GM23338 (cell line): ENCODE results near the gene NELFE. TPM values are rescaled to one million over a fixed set of nuclear protein-coding genes. Genes with fewer than 3 reads are reported as not detected.
"Not testable (repeated sequence)": the region's sequence is repeated elsewhere in the genome, so short reads cannot be mapped to it uniquely, and the experiment has no call there.

Experiments
- ATAC-seq: fragments of 200-7000 bp; cut with Tn5 transposase; 3 replicates; pipeline ENCODE4 v1.9.1; 2020
- DNase-seq: peaks from one replicate; pipeline ENCODE4 v3.0.0-alpha.2; 2015; ENCODE audit warnings: low spot score
- H2AFZ ChIP-seq: fragments of 200-600 bp; sonication (generic); 2 replicates; pipeline ENCODE4 v1.8.0; 2016; ENCODE audit warnings: antibody characterized with exemption, mild to moderate bottlenecking, moderate library complexity
- H3F3A ChIP-seq: fragments of 200-600 bp; sonication (generic); replicated peaks from 2 replicates; pipeline ENCODE4 v1.8.0; 2017; ENCODE audit warnings: antibody characterized with exemption, mixed run types, low read depth
- H3K27ac ChIP-seq: fragments of 200-600 bp; sonication (generic); 2 replicates; pipeline ENCODE4 v1.6.1; 2016; ENCODE audit warnings: low read depth
- H3K27me3 ChIP-seq: fragments of 200-600 bp; sonication (generic); 2 replicates; pipeline ENCODE4 v1.8.0; 2016; ENCODE audit warnings: mild to moderate bottlenecking, mixed run types, moderate library complexity; ENCODE audit not compliant: insufficient read depth
- H3K36me3 ChIP-seq: fragments of 200-600 bp; sonication (generic); 2 replicates; pipeline ENCODE4 v1.8.0; 2016; ENCODE audit warnings: mild to moderate bottlenecking; ENCODE audit not compliant: insufficient read depth
- H3K4me1 ChIP-seq: fragments of 200-600 bp; sonication (generic); 2 replicates; pipeline ENCODE4 v1.8.0; 2016; ENCODE audit warnings: mild to moderate bottlenecking, moderate library complexity; ENCODE audit not compliant: insufficient read depth
- H3K4me2 ChIP-seq: fragments of 200-600 bp; sonication (generic); 2 replicates; pipeline ENCODE4 v1.7.1; 2017; ENCODE audit warnings: mixed run types
- H3K4me3 ChIP-seq: fragments of 200-600 bp; sonication (generic); 2 replicates; pipeline ENCODE4 v1.6.1; 2016; ENCODE audit warnings: mixed run types
- H3K79me2 ChIP-seq: fragments of 200-600 bp; sonication (generic); replicated peaks from 2 replicates; pipeline ENCODE4 v1.8.0; 2017; ENCODE audit warnings: mild to moderate bottlenecking; ENCODE audit not compliant: insufficient read depth
- H3K9me2 ChIP-seq: fragments of 200-600 bp; sonication (generic); 2 replicates; pipeline ENCODE4 v1.8.0; 2017; ENCODE audit not compliant: insufficient read depth
- H4K20me1 ChIP-seq: fragments of 200-600 bp; sonication (generic); replicated peaks from 2 replicates; pipeline ENCODE4 v1.8.0; 2017; ENCODE audit warnings: mild to moderate bottlenecking; ENCODE audit not compliant: insufficient read depth
- H3K27ac Mint-ChIP-seq: 2 replicates; pipeline ENCODE4 v1.8.0; 2020; ENCODE audit warnings: inconsistent platforms, mild to moderate bottlenecking, moderate library complexity, mixed read lengths
- H3K27me3 Mint-ChIP-seq: 3 replicates; pipeline ENCODE4 v1.8.0; 2022; ENCODE audit warnings: low read depth, mild to moderate bottlenecking, moderate library complexity, mixed read lengths, inconsistent platforms; ENCODE audit not compliant: insufficient read depth, poor library complexity
- H3K36me3 Mint-ChIP-seq: 3 replicates; pipeline ENCODE4 v1.8.0; 2021; ENCODE audit warnings: low read depth, mild to moderate bottlenecking, inconsistent platforms, moderate library complexity, mixed read lengths
- H3K4me1 Mint-ChIP-seq: 3 replicates; pipeline ENCODE4 v1.8.0; 2020; ENCODE audit warnings: mild to moderate bottlenecking, inconsistent platforms, mixed read lengths
- H3K4me3 Mint-ChIP-seq: 3 replicates; pipeline ENCODE4 v1.8.0; 2021; ENCODE audit warnings: moderate library complexity, mild to moderate bottlenecking, inconsistent platforms, mixed read lengths
- H3K9me3 Mint-ChIP-seq: 3 replicates; pipeline ENCODE4 v1.8.0; 2020; ENCODE audit warnings: moderate library complexity, mild to moderate bottlenecking, inconsistent platforms, mixed read lengths
- NANOG ChIP-seq: IDR thresholded peaks from 2 replicates; pipeline ENCODE4 v1.6.1; 2016; ENCODE audit warnings: antibody characterized with exemption, borderline replicate concordance
- polyA plus RNA-seq: library from polyadenylated mRNA; unstranded; fragments of >200 nt; fragmentation: Nextera tagmentation; extraction: Ambion mirVana; gene quantifications from 2 replicates; pipeline ENCODE4 v1.2.1, GENCODE V29; 2016
- total RNA-seq: library from RNA; depleted of rRNA; stranded (reverse); fragments of >200 nt; shearing (Covaris generic); gene quantifications from 2 replicates; pipeline ENCODE4 v1.2.3, GENCODE V29; 2014
- TF ChIP-seq, protein P1 (sequence below): fragments of 250-450 bp; sonication (Bioruptor Pico); IDR thresholded peaks from 2 replicates; pipeline ENCODE4 v1.5.0; 2020; ENCODE audit warnings: mild to moderate bottlenecking, moderate library complexity

The NELFE gene
- total and polyA plus RNA-seq, 2 experiments from 2014 or later, result 64.0 to 93.4 TPM

DNA sequence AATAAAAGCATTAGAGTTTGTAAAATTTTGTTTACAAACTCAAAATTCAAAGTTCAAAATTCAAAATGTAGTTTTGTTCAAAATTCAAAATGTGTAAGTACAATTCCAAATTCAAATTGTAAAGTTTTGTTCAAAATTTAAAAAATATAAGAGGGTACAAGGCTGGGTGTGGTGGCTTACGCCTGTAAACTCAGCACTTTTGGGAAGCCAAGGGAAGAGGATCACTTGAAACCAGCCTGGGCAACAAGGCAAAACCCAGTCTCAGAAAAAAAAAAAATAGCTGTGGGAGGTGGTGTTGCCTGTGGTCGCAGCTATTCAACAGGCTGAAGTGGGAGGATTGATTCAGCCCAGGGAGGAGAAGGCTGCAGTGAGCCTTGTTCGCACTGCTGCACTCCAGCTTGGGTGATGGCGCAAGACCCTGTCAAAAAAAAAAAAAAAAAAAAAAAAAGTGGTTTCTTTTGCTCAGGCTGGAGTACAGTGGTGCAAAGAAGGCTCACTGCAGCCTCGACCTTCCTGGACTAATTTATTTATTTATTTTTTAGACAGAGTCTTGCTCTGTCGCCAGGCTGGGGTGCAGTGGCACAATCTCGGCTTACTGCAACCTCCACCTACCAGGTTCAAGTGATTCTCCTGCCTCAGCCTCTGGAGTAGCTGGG lies 51.5 kb downstream of the NELFE start (continued):
- TF ChIP-seq, protein P1, sequence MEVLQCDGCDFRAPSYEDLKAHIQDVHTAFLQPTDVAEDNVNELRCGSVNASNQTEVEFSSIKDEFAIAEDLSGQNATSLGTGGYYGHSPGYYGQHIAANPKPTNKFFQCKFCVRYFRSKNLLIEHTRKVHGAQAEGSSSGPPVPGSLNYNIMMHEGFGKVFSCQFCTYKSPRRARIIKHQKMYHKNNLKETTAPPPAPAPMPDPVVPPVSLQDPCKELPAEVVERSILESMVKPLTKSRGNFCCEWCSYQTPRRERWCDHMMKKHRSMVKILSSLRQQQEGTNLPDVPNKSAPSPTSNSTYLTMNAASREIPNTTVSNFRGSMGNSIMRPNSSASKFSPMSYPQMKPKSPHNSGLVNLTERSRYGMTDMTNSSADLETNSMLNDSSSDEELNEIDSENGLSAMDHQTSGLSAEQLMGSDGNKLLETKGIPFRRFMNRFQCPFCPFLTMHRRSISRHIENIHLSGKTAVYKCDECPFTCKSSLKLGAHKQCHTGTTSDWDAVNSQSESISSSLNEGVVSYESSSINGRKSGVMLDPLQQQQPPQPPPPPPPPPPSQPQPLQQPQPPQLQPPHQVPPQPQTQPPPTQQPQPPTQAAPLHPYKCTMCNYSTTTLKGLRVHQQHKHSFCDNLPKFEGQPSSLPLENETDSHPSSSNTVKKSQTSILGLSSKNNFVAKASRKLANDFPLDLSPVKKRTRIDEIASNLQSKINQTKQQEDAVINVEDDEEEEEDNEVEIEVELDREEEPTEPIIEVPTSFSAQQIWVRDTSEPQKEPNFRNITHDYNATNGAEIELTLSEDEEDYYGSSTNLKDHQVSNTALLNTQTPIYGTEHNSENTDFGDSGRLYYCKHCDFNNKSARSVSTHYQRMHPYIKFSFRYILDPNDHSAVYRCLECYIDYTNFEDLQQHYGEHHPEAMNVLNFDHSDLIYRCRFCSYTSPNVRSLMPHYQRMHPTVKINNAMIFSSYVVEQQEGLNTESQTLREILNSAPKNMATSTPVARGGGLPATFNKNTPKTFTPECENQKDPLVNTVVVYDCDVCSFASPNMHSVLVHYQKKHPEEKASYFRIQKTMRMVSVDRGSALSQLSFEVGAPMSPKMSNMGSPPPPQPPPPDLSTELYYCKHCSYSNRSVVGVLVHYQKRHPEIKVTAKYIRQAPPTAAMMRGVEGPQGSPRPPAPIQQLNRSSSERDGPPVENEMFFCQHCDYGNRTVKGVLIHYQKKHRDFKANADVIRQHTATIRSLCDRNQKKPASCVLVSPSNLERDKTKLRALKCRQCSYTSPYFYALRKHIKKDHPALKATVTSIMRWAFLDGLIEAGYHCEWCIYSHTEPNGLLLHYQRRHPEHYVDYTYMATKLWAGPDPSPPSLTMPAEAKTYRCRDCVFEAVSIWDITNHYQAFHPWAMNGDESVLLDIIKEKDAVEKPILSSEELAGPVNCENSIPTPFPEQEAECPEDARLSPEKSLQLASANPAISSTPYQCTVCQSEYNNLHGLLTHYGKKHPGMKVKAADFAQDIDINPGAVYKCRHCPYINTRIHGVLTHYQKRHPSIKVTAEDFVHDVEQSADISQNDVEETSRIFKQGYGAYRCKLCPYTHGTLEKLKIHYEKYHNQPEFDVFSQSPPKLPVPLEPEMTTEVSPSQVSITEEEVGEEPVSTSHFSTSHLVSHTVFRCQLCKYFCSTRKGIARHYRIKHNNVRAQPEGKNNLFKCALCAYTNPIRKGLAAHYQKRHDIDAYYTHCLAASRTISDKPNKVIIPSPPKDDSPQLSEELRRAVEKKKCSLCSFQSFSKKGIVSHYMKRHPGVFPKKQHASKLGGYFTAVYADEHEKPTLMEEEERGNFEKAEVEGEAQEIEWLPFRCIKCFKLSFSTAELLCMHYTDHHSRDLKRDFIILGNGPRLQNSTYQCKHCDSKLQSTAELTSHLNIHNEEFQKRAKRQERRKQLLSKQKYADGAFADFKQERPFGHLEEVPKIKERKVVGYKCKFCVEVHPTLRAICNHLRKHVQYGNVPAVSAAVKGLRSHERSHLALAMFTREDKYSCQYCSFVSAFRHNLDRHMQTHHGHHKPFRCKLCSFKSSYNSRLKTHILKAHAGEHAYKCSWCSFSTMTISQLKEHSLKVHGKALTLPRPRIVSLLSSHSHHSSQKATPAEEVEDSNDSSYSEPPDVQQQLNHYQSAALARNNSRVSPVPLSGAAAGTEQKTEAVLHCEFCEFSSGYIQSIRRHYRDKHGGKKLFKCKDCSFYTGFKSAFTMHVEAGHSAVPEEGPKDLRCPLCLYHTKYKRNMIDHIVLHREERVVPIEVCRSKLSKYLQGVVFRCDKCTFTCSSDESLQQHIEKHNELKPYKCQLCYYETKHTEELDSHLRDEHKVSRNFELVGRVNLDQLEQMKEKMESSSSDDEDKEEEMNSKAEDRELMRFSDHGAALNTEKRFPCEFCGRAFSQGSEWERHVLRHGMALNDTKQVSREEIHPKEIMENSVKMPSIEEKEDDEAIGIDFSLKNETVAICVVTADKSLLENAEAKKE (CRISPR knock-in tag), result no peak

DNA sequence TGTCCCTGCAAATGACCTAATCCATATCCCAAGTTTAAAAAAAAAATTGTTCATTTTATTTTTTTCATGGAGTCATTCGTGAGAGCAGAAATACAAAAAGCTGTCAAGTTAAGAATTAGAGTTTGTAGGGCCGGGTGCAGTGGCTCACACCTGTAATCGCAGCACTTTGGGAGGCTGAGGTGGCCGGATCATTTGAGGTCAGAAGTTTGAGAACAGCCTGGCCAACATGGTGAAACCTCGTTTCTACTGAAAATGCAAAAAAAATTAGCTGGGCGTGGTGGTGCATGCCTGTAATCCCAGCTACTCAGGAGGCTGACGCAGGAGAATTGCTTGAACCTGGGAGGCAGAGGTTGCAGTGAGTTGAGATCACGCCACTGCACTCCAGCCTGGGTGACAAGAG lies 52.0 kb downstream of the NELFE start:
- H3K9me3 Mint-ChIP-seq, H3K36me3 ChIP-seq, H3K27me3 ChIP-seq, H3K79me2 ChIP-seq, H3K9me2 ChIP-seq, DNase-seq, H3K36me3 Mint-ChIP-seq, H4K20me1 ChIP-seq, ATAC-seq, H3F3A ChIP-seq, H3K27ac ChIP-seq: not testable (repeated sequence)
- H3K4me1 Mint-ChIP-seq, result peaks cover 16% of the 10 kb centered on the region
- H3K27me3 Mint-ChIP-seq, result peaks cover 13% of the 10 kb centered on the region
- H3K4me2 ChIP-seq, result peak overlapping the region; percentile 70
- peak overlapping the region; percentile 38; the same call in 1 of the 2 replicates for H3K27ac Mint-ChIP-seq
- H3K4me3 ChIP-seq, result 0 out of 2 replicates have a peak overlapping the region, but pooled peaks have one; percentile 1
- H3K4me3 Mint-ChIP-seq, result peak overlapping the region; percentile 49; the same call in 2 of the 3 replicates
- peaks cover 17% of the 10 kb centered on the region for H3K4me1 ChIP-seq
- H2AFZ ChIP-seq, result peak overlapping the region; percentile 78

DNA sequence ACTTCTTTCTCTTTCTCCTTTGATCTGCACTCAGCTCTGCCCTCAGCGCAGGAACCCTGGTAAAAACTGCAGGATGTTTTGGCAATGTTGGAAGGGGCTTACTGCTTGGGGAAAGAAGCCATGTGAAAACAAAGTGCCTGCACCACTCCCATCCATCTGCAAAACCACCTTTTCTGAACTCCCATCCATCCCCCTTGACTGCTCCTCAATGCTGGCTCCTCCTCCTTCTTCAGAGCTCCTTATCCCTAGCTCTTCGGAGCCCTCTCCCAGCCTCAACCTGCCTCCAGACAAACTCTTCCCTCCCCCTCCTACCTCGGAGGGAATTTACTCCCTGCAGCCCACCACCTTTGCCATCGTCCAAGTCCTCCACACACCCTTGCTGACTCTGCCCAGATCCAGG lies 52.6 kb downstream of the NELFE start:
- H3K4me1 ChIP-seq, result peaks cover 17% of the 10 kb centered on the region
- H3K9me2 ChIP-seq, result no peaks in the 10 kb centered on the region
- peaks cover 7% of the 10 kb centered on the region; the same call in 1 of the 2 replicates for H3F3A ChIP-seq
- peaks cover 16% of the 10 kb centered on the region for H3K4me1 Mint-ChIP-seq
- H3K9me3 Mint-ChIP-seq, result no peaks in the 10 kb centered on the region
- no peak for TF ChIP-seq NANOG
- H3K4me3 Mint-ChIP-seq, result peak overlapping the region; percentile 49
- no peaks in the 10 kb centered on the region for H4K20me1 ChIP-seq
- H3K27me3 ChIP-seq, result no peaks in the 10 kb centered on the region
- H3K27ac Mint-ChIP-seq, result peak overlapping the region; percentile 38
- peak overlapping the region; percentile 70 for H3K4me2 ChIP-seq
- ATAC-seq (peak; percentile 57), DNase-seq (peak; percentile 70)
- peaks cover 13% of the 10 kb centered on the region for H3K27me3 Mint-ChIP-seq
- H3K36me3 ChIP-seq, result no peaks in the 10 kb centered on the region
- no peaks in the 10 kb centered on the region for H3K79me2 ChIP-seq
- 0 out of 2 replicates have a peak overlapping the region, but pooled peaks have one; percentile 1 for H3K4me3 ChIP-seq
- peak overlapping the region; percentile 78 for H2AFZ ChIP-seq
- no peak overlapping the region for H3K27ac ChIP-seq
- H3K36me3 Mint-ChIP-seq, result no peaks in the 10 kb centered on the region; the same call in 2 of the 3 replicates
